ENCODE measurements around the gene FIBIN.
"Not testable (repeated sequence)": the region's sequence is repeated elsewhere in the genome, so short reads cannot be mapped to it uniquely, and the experiment has no call there.

The FIBIN gene

DNA sequence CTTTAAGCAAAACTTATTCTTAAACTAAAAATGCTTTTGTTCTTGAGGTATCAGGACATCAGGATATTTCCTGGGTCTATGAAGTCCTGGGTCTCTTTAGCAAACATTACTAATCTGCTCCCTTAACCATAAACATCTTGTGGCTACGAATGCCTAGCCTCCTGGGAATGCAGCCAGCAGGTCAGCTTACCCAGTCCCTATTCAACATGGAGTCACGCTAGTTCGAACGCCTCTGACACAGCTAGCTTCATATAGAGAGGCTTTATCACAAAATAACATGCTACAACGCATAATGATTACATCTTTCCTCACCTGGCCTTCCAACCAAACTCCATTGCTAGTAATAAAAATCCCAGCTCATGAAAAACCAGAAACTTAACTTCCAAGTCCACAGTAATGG is 17.5 kb upstream of the FIBIN start:
- peak; percentile 68 for DNase-seq (ENCODE audit: low read depth)
- no peak overlapping the region for H3K4me3 ChIP-seq (ENCODE audit: low read length)
- TF ChIP-seq, protein P1, sequence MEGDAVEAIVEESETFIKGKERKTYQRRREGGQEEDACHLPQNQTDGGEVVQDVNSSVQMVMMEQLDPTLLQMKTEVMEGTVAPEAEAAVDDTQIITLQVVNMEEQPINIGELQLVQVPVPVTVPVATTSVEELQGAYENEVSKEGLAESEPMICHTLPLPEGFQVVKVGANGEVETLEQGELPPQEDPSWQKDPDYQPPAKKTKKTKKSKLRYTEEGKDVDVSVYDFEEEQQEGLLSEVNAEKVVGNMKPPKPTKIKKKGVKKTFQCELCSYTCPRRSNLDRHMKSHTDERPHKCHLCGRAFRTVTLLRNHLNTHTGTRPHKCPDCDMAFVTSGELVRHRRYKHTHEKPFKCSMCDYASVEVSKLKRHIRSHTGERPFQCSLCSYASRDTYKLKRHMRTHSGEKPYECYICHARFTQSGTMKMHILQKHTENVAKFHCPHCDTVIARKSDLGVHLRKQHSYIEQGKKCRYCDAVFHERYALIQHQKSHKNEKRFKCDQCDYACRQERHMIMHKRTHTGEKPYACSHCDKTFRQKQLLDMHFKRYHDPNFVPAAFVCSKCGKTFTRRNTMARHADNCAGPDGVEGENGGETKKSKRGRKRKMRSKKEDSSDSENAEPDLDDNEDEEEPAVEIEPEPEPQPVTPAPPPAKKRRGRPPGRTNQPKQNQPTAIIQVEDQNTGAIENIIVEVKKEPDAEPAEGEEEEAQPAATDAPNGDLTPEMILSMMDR (IDR thresholded peaks at IDR 0.05; ENCODE audit: insufficient read depth, low read depth, low read length, missing control alignments), result no peak

DNA sequence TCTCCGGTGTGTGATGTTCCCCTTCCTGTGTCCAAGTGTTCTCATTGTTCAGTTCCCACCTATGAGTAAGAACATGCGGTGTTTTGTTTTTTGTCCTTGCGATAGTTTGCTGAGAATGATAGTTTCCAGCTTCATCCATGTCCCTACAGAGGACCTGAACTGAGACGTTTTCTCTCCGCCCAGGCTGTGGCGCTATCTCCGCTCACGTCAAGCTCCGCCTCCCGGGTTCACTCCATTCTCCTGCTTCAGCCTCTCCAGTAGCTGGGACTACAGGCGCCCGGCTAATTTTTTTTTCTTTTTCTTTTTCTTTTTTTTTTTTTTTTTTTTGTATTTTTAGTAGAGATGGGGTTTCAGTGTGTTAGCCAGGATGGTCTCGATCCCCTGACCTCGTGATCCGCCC is 16.7 kb upstream of the FIBIN start:
- H3K4me3 ChIP-seq (ENCODE audit: low read length); DNase-seq (ENCODE audit: low read depth): not testable (repeated sequence)

DNA sequence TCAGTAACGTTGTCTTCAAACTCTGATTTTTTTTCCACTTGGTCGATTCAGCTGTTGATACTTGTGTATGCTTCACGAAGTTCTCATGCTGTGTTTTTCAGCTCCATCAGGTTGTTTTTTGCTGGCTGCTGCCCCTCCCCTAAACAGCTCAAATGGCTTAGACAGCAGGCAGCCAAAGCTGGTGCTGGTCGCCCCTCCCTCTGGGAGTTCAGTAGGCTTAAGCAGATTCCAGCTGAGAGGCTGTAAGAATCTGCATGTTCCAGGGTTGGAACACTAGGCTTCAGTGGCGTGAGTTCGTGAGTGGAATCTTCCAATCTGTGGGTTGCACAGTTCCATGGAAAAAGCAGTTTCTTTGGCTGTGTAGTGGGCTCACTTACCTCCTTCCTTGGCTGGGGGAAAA is 10.3 kb upstream of the FIBIN start:
- no peak overlapping the region for H3K4me3 ChIP-seq (ENCODE audit: low read length)

DNA sequence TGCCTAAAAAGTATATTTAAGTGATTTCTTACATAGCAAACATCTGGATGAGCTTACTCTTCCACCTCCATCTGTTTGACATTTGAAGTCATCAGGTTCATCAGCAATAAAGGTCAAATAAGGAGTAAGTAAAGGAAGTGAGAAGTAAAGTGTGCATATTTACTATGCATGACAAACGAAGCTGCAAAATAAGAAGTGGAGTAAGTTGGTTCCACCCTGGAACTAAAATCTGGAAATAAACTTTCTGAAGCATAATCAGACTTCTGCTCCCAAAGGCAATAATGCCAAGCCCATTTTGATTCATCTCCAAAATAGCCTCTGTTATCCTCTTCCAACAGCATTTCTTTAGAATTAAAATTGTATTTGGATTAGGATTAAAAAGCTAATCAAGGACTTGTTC is 8.4 kb upstream of the FIBIN start:
- no peak overlapping the region for H3K4me3 ChIP-seq (ENCODE audit: low read length)
- DNase-seq (ENCODE audit: low read depth), result no peak
- TF ChIP-seq, protein P1 (IDR thresholded peaks at IDR 0.05; ENCODE audit: insufficient read depth, low read depth, low read length, missing control alignments), result no peak

More for the DNA sequence above, 10.3 kb upstream of the FIBIN start:
- DNase-seq (ENCODE audit: low read depth), result no peak
- TF ChIP-seq, protein P1 (IDR thresholded peaks at IDR 0.05; ENCODE audit: insufficient read depth, low read depth, low read length, missing control alignments), result no peak

DNA sequence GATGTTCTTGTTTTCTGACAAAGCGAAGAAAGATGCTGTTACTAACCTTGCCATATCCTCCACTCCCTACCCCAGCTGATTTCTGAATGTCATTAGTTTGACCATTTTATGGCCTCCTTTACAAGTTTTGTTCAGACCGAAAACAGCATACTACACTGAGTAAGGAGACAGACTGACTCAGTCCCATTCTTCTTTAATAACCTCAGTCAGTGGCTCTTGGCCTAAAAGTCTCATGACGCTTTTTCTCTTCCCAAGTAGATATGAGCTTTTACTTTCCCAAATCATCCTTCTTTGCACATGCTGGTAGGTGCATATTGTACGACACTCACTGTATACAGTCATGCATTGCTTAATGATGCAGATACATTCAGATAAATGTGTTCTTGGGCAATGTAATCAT is 8.0 kb upstream of the FIBIN start:
- TF ChIP-seq, protein P1 (IDR thresholded peaks at IDR 0.05; ENCODE audit: insufficient read depth, low read depth, low read length, missing control alignments), result no peak
- no peak overlapping the region for H3K4me3 ChIP-seq (ENCODE audit: low read length)
- DNase-seq (ENCODE audit: low read depth), result no peak

DNA sequence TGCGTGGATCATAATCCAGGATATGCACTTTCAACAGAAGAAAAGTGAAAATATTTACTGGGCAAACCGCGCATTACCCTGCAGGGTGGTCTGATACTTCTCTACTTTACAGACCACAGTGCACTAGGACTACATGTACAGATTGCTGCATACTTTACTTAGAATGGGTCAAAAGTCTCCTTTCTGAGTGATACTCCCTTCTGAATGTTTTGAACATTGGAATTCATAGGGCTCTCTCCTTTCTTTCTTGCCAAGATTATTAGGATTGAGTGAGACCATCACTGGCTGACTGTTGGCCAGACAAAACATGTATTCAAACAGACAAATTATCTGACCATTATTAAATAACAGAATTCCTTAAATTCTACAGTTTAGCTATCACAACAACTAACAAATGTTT is 6.6 kb upstream of the FIBIN start:
- DNase-seq (ENCODE audit: low read depth), result no peak
- H3K4me3 ChIP-seq (ENCODE audit: low read length), result no peak overlapping the region
- TF ChIP-seq, protein P1 (IDR thresholded peaks at IDR 0.05; ENCODE audit: insufficient read depth, low read depth, low read length, missing control alignments), result no peak

DNA sequence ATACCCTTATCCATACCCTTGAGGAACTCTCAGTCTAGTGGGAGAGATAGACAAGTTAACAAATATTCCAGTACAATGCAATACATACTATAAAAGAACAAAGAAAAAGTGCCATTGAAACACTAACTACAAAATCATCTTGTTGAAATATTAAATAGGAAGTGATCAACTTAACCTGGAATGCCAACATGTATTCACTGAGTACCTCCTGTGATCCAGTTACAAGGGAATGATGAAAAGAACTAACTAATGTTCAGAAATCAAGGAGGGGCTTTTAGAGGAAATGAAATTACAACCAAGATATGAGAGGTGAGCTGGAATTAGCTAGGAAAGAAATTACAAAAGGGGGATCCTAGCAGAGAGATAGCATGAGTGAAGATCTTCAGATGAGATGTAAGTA is 6.2 kb upstream of the FIBIN start:
- no peak overlapping the region for H3K4me3 ChIP-seq (ENCODE audit: low read length)
- peak; percentile 32 for DNase-seq (ENCODE audit: low read depth)
- TF ChIP-seq, protein P1 (IDR thresholded peaks at IDR 0.05; ENCODE audit: insufficient read depth, low read depth, low read length, missing control alignments), result no peak
